SK-N-SH (cell line): ENCODE results near the gene PNPLA5. TPM values are rescaled to one million over a fixed set of nuclear protein-coding genes. Genes with fewer than 3 reads are reported as not detected.

Experiments
- CTCF ChIA-PET: fragments of 300-600, 350-600 bp; formaldehyde crosslinking; extraction: SDS; loops from one replicate; lab custom pipeline; 2021; lab: Yijun Ruan, JAX
- POLR2A ChIA-PET: fragments of 350-600 bp; sonication (Branson Sonifier 250); formaldehyde crosslinking; extraction: SDS; loops from one replicate; lab custom pipeline; 2020; ENCODE audit warnings: antibody characterized with exemption, inconsistent platforms; lab: Yijun Ruan, JAX
- DNase-seq: peaks from one replicate; pipeline ENCODE4 v3.0.0; 2012
- H2AFZ ChIP-seq: fragments of 200-600 bp; sonication (generic); 2 replicates; pipeline ENCODE4 v1.8.1; 2016; ENCODE audit warnings: antibody characterized with exemption, mild to moderate bottlenecking, low read depth
- H3F3A ChIP-seq: fragments of 200-600 bp; sonication (generic); replicated peaks from 2 replicates; pipeline ENCODE3; 2016; ENCODE audit warnings: antibody characterized with exemption, mild to moderate bottlenecking; ENCODE audit not compliant: insufficient read depth
- H3K27ac ChIP-seq, 2 experiments: fragments of 200-500 bp in 1 of 2; fragments of 200-600 bp in 1 of 2; sonication (Bioruptor generic) in 1 of 2; sonication (generic), shearing (Covaris generic) in 1 of 2; 2 replicates each; pipeline versions ENCODE4 v1.5.1 to v1.6.1; 2014 to 2016; ENCODE audit warnings: low read depth in 2 of 2, inconsistent platforms in 1 of 2, low read length in 1 of 2, mild to moderate bottlenecking in 1 of 2, mixed read lengths in 1 of 2
- H3K27me3 ChIP-seq: fragments of 200-600 bp; sonication (generic), shearing (Covaris generic); 2 replicates; pipeline ENCODE4 v1.6.1; 2016; ENCODE audit warnings: mixed run types; ENCODE audit not compliant: insufficient read depth
- H3K36me3 ChIP-seq, 2 experiments: fragments of 200-500 bp in 1 of 2; fragments of 200-600 bp in 1 of 2; sonication (Bioruptor generic) in 1 of 2; sonication (generic) in 1 of 2; replicated peaks in 1 of 2; 2 replicates each; pipeline versions ENCODE3 to v1.5.1; 2014 to 2016; ENCODE audit warnings: low read length in 1 of 2, mild to moderate bottlenecking in 1 of 2; ENCODE audit not compliant: insufficient read depth in 2 of 2, control insufficient read depth in 1 of 2
- H3K4me1 ChIP-seq, 2 experiments: fragments of 200-500 bp in 1 of 2; fragments of 200-600 bp in 1 of 2; sonication (Bioruptor generic) in 1 of 2; sonication (generic), shearing (Covaris generic) in 1 of 2; 2 replicates each; pipeline versions ENCODE4 v1.5.1 to v1.6.1; 2014 to 2016; ENCODE audit warnings: low read depth in 1 of 2, low read length in 1 of 2, mixed run types in 1 of 2; ENCODE audit not compliant: insufficient read depth in 2 of 2, control insufficient read depth in 1 of 2
- H3K4me2 ChIP-seq: fragments of 200-600 bp; sonication (generic), shearing (Covaris generic); 2 replicates; pipeline ENCODE4 v1.6.1; 2017; ENCODE audit warnings: mixed run types
- H3K4me3 ChIP-seq, 2 experiments: fragments of 200-500 bp in 1 of 2; fragments of 200-600 bp in 1 of 2; sonication (Bioruptor generic) in 1 of 2; sonication (generic), shearing (Covaris generic) in 1 of 2; 2 replicates each; pipeline versions ENCODE4 v1.5.1 to v1.8.1; 2014 to 2016; ENCODE audit warnings: low read depth in 2 of 2, inconsistent platforms in 1 of 2, low read length in 1 of 2, mild to moderate bottlenecking in 1 of 2, mixed read lengths in 1 of 2, moderate library complexity in 1 of 2
- H3K79me2 ChIP-seq: fragments of 200-600 bp; sonication (generic); 2 replicates; pipeline ENCODE4 v1.8.1; 2017; ENCODE audit warnings: mild to moderate bottlenecking; ENCODE audit not compliant: insufficient read depth
- H3K9ac ChIP-seq: fragments of 200-600 bp; sonication (generic); 2 replicates; pipeline ENCODE4 v1.6.1; 2017; ENCODE audit warnings: mixed run types
- H3K9me2 ChIP-seq: fragments of 200-600 bp; sonication (generic); 2 replicates; pipeline ENCODE4 v1.6.1; 2017; ENCODE audit warnings: mixed run types
- H3K9me3 ChIP-seq: fragments of 200-600 bp; sonication (generic); 2 replicates; pipeline ENCODE4 v1.6.1; 2017; ENCODE audit warnings: mixed run types, mild to moderate bottlenecking, moderate library complexity
- H4K20me1 ChIP-seq: fragments of 200-600 bp; sonication (generic); 2 replicates; pipeline ENCODE4 v1.6.1; 2017; ENCODE audit warnings: mild to moderate bottlenecking, mixed run types; ENCODE audit not compliant: insufficient read depth
- FOXM1 ChIP-seq: IDR thresholded peaks from 2 replicates; pipeline ENCODE4 v1.4.0; 2012; ENCODE audit warnings: low read depth, mild to moderate bottlenecking
- GATA2 ChIP-seq: sonication (generic); formaldehyde crosslinking; IDR thresholded peaks from 2 replicates; pipeline ENCODE4 v1.5.0; 2020; ENCODE audit warnings: mild to moderate bottlenecking, missing genetic modification reagents
- JUND ChIP-seq: IDR thresholded peaks from 2 replicates; pipeline ENCODE4 v1.4.0; 2012
- NFIC ChIP-seq: IDR thresholded peaks from 2 replicates; pipeline ENCODE4 v1.4.0; 2012; ENCODE audit warnings: borderline replicate concordance
- NRF1 ChIP-seq: IDR thresholded peaks from 2 replicates; pipeline ENCODE4 v1.6.1; 2012; ENCODE audit warnings: low read depth, mild to moderate bottlenecking, low read length
- POLR2AphosphoS5 ChIP-seq: IDR thresholded peaks from 2 replicates; pipeline ENCODE4 v1.6.1; 2012; ENCODE audit warnings: low read depth, low read length
- RXRA ChIP-seq: IDR thresholded peaks from 2 replicates; pipeline ENCODE4 v1.4.0; 2012; ENCODE audit warnings: low read depth, mild to moderate bottlenecking, borderline replicate concordance
- SMC3 ChIP-seq: IDR thresholded peaks from 2 replicates; pipeline ENCODE4 v1.6.1; 2012; ENCODE audit warnings: low read depth, low read length, improper control_type of control experiment
- TAF1 ChIP-seq: IDR thresholded peaks from 2 replicates; pipeline ENCODE4 v1.6.1; 2012; ENCODE audit warnings: low read depth, mild to moderate bottlenecking, low read length, moderate library complexity, borderline replicate concordance
- TCF12 ChIP-seq: IDR thresholded peaks from 2 replicates; pipeline ENCODE4 v1.4.0; 2012
- TEAD4 ChIP-seq: IDR thresholded peaks from 2 replicates; pipeline ENCODE4 v1.4.0; 2012; ENCODE audit warnings: mild to moderate bottlenecking, borderline replicate concordance; ENCODE audit not compliant: insufficient read depth
- USF1 ChIP-seq: IDR thresholded peaks from 2 replicates; pipeline ENCODE4 v1.4.0; 2012; ENCODE audit warnings: low read depth, borderline replicate concordance
- WGBS: methylation state at CpG from one replicate; pipeline ENCODE4 v1.1.6; 2017; ENCODE audit warnings: low lambda C conversion rate; 5-methylcytosine and 5-hydroxymethylcytosine counted together
- polyA plus RNA-seq, 3 experiments: library from polyadenylated mRNA; depleted of rRNA; stranded (reverse); fragments of >200 nt; gene quantifications; 2 replicates each; pipeline ENCODE4 v1.2.3, GENCODE V29; 2012
- TF ChIP-seq, protein P1 (sequence below): IDR thresholded peaks from 2 replicates; pipeline ENCODE4 v1.4.0; 2012; ENCODE audit warnings: low read depth, borderline replicate concordance
- TF ChIP-seq, protein P2 (sequence below): IDR thresholded peaks from 2 replicates; pipeline ENCODE4 v1.4.0; 2012; ENCODE audit warnings: low read depth
- TF ChIP-seq, protein P3 (sequence below): fragments of 150-350 bp; IDR thresholded peaks from 2 replicates; pipeline ENCODE4 v1.6.1; 2016; ENCODE audit warnings: mild to moderate bottlenecking, low read depth, low read length

PNPLA5 gene
- polyA plus RNA-seq, 1 of the 3 experiments (the other 2 are of a cell fraction): not detected

DNA sequence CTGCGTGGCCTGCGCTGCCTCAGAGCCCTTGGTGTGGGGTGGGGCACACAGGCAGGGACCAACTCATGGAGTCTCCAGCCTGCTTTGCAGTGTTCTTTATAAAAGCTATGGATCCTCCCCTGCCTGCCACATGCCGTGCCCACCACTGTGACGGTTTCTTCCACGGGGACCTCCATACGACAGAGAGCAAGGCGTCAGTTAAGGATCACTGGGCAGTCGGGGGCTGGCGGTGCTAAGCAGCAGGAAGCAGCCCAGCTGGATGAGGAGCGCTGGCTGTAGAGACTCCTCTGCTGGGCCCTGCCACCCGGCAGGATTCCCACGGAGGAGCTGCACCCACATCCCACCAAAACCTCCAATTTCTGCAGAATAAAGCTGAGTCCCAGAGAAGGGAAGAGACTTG, 56.6 kb downstream of the PNPLA5 start:
- H3K9me2 ChIP-seq: no peaks in the 10 kb centered on the region
- H4K20me1 ChIP-seq: no peaks in the 10 kb centered on the region
- no peak for DNase-seq
- CTCF ChIA-PET: interaction anchor here (1.0 kb wide), 1 partner anchor 14 kb away, joined by 3 read pairs; no protein-coding TSS in a partner anchor
- H2AFZ ChIP-seq: no peak overlapping the region
- H3K9ac ChIP-seq: no peak overlapping the region
- no peaks in the 10 kb centered on the region for H3K36me3 ChIP-seq
- no peaks in the 10 kb centered on the region for H3F3A ChIP-seq
- no peak overlapping the region for H3K4me2 ChIP-seq
- H3K27me3 ChIP-seq: no peaks in the 10 kb centered on the region
- H3K4me3 ChIP-seq: no peak overlapping the region
- H3K4me1 ChIP-seq: peaks cover 0 to 5% of the 10 kb centered on the region in 2 experiments; a peak in 2 of 4 replicates
- no peaks in the 10 kb centered on the region for H3K9me3 ChIP-seq
- TF ChIP-seq, protein P1, sequence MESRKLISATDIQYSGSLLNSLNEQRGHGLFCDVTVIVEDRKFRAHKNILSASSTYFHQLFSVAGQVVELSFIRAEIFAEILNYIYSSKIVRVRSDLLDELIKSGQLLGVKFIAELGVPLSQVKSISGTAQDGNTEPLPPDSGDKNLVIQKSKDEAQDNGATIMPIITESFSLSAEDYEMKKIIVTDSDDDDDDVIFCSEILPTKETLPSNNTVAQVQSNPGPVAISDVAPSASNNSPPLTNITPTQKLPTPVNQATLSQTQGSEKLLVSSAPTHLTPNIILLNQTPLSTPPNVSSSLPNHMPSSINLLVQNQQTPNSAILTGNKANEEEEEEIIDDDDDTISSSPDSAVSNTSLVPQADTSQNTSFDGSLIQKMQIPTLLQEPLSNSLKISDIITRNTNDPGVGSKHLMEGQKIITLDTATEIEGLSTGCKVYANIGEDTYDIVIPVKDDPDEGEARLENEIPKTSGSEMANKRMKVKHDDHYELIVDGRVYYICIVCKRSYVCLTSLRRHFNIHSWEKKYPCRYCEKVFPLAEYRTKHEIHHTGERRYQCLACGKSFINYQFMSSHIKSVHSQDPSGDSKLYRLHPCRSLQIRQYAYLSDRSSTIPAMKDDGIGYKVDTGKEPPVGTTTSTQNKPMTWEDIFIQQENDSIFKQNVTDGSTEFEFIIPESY: no peak
- no peak for TF ChIP-seq TCF12
- H3K79me2 ChIP-seq: no peaks in the 10 kb centered on the region
- POLR2A ChIA-PET: no interaction called here
- WGBS: 90% methylated on average over 8 of the region's 12 CpGs
- H3K27ac ChIP-seq: no peak overlapping the region

GRCh38 chr22:43833286-43834240, 58.2 kb downstream of the PNPLA5 start:
- no peak for DNase-seq
- Histone ChIP-seq H4K20me1 (no peaks in the 10 kb centered on the region), H3K36me3 (no peaks in the 10 kb centered on the region), H3K27ac (no peak overlapping the region), H3K9ac (no peak overlapping the region), H2AFZ (no peak overlapping the region), H3K4me1 (peaks cover 0 to 20% of the 10 kb centered on the region in 2 experiments; a peak in 2 of 4 replicates), H3F3A (no peaks in the 10 kb centered on the region), H3K4me3 (no peak overlapping the region), H3K9me3 (no peaks in the 10 kb centered on the region), H3K27me3 (no peaks in the 10 kb centered on the region), H3K79me2 (no peaks in the 10 kb centered on the region), H3K9me2 (no peaks in the 10 kb centered on the region), H3K4me2 (no peak overlapping the region)
- 82% methylated on average over 10 of the region's 36 CpGs for WGBS
- ChIA-PET CTCF (interaction anchor here (1.5 kb wide), 1 partner anchor 15 kb away, joined by 3 read pairs; no protein-coding TSS in a partner anchor), POLR2A (no interaction called here)
- TF ChIP-seq, protein P2, sequence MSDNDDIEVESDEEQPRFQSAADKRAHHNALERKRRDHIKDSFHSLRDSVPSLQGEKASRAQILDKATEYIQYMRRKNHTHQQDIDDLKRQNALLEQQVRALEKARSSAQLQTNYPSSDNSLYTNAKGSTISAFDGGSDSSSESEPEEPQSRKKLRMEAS: no peak
- no peak for TF ChIP-seq NRF1
- TF ChIP-seq SMC3: no peak
- no peak for TF ChIP-seq TAF1
- TF ChIP-seq NFIC: no peak
- no peak for TF ChIP-seq TEAD4
- no peak for TF ChIP-seq FOXM1
- no peak for TF ChIP-seq USF1
- TF ChIP-seq GATA2 (CRISPR knock-in tag): no peak
- TF ChIP-seq POLR2AphosphoS5: no peak
- TF ChIP-seq JUND: no peak
- TF ChIP-seq RXRA: no peak
- TF ChIP-seq, protein P3, sequence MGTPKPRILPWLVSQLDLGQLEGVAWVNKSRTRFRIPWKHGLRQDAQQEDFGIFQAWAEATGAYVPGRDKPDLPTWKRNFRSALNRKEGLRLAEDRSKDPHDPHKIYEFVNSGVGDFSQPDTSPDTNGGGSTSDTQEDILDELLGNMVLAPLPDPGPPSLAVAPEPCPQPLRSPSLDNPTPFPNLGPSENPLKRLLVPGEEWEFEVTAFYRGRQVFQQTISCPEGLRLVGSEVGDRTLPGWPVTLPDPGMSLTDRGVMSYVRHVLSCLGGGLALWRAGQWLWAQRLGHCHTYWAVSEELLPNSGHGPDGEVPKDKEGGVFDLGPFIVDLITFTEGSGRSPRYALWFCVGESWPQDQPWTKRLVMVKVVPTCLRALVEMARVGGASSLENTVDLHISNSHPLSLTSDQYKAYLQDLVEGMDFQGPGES: no peak
